ENCODE data around the gene SLC6A8.

DNA sequence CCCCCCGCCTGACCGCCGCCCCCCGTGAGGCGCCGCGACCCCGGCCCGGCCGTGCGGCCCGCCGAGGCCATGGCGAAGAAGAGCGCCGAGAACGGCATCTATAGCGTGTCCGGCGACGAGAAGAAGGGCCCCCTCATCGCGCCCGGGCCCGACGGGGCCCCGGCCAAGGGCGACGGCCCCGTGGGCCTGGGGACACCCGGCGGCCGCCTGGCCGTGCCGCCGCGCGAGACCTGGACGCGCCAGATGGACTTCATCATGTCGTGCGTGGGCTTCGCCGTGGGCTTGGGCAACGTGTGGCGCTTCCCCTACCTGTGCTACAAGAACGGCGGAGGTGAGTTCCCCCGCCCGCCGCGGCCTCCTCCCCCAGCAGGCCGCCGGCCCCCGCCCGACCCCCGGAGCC lies 780 bp downstream of the SLC6A8 start:
- no peak for TF ChIP-seq GATA1 (IDR thresholded peaks at IDR 0.05; ENCODE audit: low read depth, low read length)
- TF ChIP-seq POLR2A (IDR thresholded peaks at IDR 0.05; ENCODE audit: low read length): no peak

Measured in erythroblast (primary cell).